Measurements from ENCODE around the gene MPP4. TPM values are rescaled to one million over a fixed set of nuclear protein-coding genes. Genes with fewer than 3 reads are reported as not detected.

Gene MPP4
- total and polyA plus RNA-seq, 7 donors = 0.06 to 0.34 (median 0.17) TPM; not detected in 2

DNA sequence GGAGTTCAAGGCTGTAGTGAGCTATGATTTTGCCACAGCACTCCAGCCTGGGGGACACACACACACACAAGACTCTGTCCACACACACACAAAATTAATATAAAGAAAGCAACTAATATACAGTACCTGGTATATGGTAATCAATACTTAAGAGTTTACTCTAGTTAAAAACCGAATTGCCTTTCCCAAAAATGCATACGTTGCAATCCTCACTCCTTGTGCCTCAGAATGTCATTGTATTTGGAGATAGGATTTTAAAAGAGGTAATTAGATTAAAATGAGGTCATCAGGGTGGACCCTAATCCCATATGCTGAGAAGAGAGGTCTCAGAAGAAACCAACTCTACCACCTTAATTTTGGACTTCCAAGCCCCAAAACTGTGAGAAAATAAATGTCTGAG, 90.9 kb downstream of the MPP4 start:
- no peak for DNase-seq
- intact Hi-C loops (cut with DNase I) = no loop called here
- no peaks in the 10 kb centered on the region for H3K36me3 ChIP-seq (ENCODE audit: insufficient read depth in 1 of 2, low read depth in 1 of 2)
- WGBS, 3 donors = 76 to 81% (median 80%) methylated on average over 2 of the region's 2 CpGs
- H3K27me3 ChIP-seq (ENCODE audit: insufficient read depth in 3 of 3, low read length in 2 of 3) = no peaks in the 10 kb centered on the region
- TF ChIP-seq, protein P1, sequence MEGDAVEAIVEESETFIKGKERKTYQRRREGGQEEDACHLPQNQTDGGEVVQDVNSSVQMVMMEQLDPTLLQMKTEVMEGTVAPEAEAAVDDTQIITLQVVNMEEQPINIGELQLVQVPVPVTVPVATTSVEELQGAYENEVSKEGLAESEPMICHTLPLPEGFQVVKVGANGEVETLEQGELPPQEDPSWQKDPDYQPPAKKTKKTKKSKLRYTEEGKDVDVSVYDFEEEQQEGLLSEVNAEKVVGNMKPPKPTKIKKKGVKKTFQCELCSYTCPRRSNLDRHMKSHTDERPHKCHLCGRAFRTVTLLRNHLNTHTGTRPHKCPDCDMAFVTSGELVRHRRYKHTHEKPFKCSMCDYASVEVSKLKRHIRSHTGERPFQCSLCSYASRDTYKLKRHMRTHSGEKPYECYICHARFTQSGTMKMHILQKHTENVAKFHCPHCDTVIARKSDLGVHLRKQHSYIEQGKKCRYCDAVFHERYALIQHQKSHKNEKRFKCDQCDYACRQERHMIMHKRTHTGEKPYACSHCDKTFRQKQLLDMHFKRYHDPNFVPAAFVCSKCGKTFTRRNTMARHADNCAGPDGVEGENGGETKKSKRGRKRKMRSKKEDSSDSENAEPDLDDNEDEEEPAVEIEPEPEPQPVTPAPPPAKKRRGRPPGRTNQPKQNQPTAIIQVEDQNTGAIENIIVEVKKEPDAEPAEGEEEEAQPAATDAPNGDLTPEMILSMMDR (IDR thresholded peaks at IDR 0.05) = no peak
- no peak for ATAC-seq
- no peaks in the 10 kb centered on the region for H3K9me3 ChIP-seq
- H3K27ac ChIP-seq = no peak overlapping the region
- no peaks in the 10 kb centered on the region for H3K4me1 ChIP-seq
- no peak overlapping the region for H3K4me3 ChIP-seq

DNA sequence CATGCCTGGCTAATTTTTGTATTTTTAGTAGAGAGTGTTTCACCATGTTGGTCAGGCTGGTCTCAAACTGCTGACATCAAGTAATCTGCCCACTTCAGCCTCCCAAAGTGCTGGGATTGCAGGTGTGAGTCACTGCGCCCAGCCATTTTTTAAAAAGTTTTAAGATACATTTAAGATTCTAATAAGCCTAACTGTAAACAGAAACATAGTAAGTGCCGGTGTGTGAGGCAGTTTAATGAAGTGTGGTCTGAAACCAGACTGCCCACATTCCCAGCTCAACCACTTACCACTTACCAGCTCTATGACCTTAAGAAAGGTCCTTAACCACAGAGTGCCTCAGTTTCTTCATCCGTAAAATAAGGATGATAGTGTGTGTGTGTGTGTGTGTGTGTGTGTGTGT, 97.5 kb downstream of the MPP4 start:
- no peaks in the 10 kb centered on the region for H3K27me3 ChIP-seq (ENCODE audit: insufficient read depth in 3 of 3, low read length in 2 of 3)
- no peaks in the 10 kb centered on the region for H3K9me3 ChIP-seq
- H3K27ac ChIP-seq = no peak overlapping the region
- H3K4me3 ChIP-seq = no peak overlapping the region
- ATAC-seq = no peak
- 89 to 94% (median 93%) methylated on average over 3 of the region's 3 CpGs for WGBS, 3 donors
- no peak for DNase-seq
- H3K36me3 ChIP-seq (ENCODE audit: insufficient read depth in 1 of 2, low read depth in 1 of 2) = no peaks in the 10 kb centered on the region
- TF ChIP-seq, protein P1 (IDR thresholded peaks at IDR 0.05) = no peak
- intact Hi-C loops (cut with DNase I) = no loop called here
- no peaks in the 10 kb centered on the region for H3K4me1 ChIP-seq

DNA sequence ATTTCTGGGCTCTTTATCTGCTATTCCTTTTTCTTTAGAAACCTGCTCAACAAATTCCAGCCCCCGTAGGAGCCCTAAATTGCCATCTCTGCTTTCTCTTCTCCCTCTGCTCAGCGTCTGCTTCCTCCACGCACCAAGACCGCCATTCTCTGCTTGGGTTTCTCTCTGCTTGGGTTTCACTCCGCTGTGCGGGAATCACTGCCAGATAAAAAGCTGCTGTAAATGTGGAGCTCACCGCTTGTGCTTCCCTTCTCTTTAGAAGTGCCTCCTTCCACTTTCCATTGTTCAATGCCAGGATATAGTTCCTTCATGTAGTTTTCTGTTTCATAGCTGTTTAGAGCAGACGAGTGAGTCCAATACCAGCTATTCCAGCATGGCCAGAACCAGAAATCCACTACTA, 101.0 kb downstream of the MPP4 start:
- no peak for DNase-seq
- ATAC-seq = no peak
- H3K36me3 ChIP-seq (ENCODE audit: insufficient read depth in 1 of 2, low read depth in 1 of 2) = no peaks in the 10 kb centered on the region
- H3K27ac ChIP-seq = no peak overlapping the region
- TF ChIP-seq, protein P1 (IDR thresholded peaks at IDR 0.05) = no peak
- 36 to 80% (median 45%) methylated on average over 8 of the region's 8 CpGs for WGBS, 3 donors
- no peaks in the 10 kb centered on the region for H3K9me3 ChIP-seq
- H3K27me3 ChIP-seq (ENCODE audit: insufficient read depth in 3 of 3, low read length in 2 of 3) = no peaks in the 10 kb centered on the region
- H3K4me1 ChIP-seq = no peaks in the 10 kb centered on the region
- intact Hi-C loops (cut with DNase I) = no loop called here
- H3K4me3 ChIP-seq = no peak overlapping the region

Other genes with a start within 250 kb of the MPP4 start
- 10 to 100 TPM; 17.6 to 53.0 (median 36.5) TPM for gene TRAK2, start 247.2 kb downstream of the MPP4 start, total RNA-seq
- gene TRAK2, start 247.2 kb downstream of the MPP4 start, polyA plus RNA-seq = 10 to 100 TPM in 2 of 3 donors, 1 to 10 TPM in 1; 9.8 to 23.4 (median 21.1) TPM
- gene STRADB, start 246.9 kb downstream of the MPP4 start, total RNA-seq = 10 to 100 TPM; 55.9 to 87.3 (median 81.2) TPM
- gene STRADB, start 246.9 kb downstream of the MPP4 start, polyA plus RNA-seq = 100 to 1,000 TPM in 1 of 3 donors, 10 to 100 TPM in 2; 48.5 to 175 (median 69.9) TPM
- gene TMEM237, start 55.1 kb downstream of the MPP4 start, total RNA-seq = 10 to 100 TPM in 3 of 4 donors, 1 to 10 TPM in 1; 9.7 to 19.5 (median 15.8) TPM
- gene TMEM237, start 55.1 kb downstream of the MPP4 start, polyA plus RNA-seq = 10 to 100 TPM in 2 of 3 donors, 1 to 10 TPM in 1; 7.0 to 13.9 (median 11.6) TPM
- gene ALS2, start 82.3 kb upstream of the MPP4 start, total RNA-seq = 10 to 100 TPM; 17.2 to 26.4 (median 21.4) TPM
- gene ALS2, start 82.3 kb upstream of the MPP4 start, polyA plus RNA-seq = 10 to 100 TPM in 1 of 3 donors, 1 to 10 TPM in 2; 6.3 to 18.9 (median 7.0) TPM
- gene CDK15, start 107.9 kb upstream of the MPP4 start, total RNA-seq = under 1 TPM; 0.25 to 0.92 (median 0.37) TPM
- under 1 TPM in 2 of 3 donors, not detected in 1; 0.05 to 0.29 TPM for gene CDK15, start 107.9 kb upstream of the MPP4 start, polyA plus RNA-seq

Data from psoas muscle (tissue), 8 donors.